Mesothelial cell of epicardium (in vitro differentiated cells): ENCODE results near the gene ACER3. TPM values are rescaled to one million over a fixed set of nuclear protein-coding genes. Genes with fewer than 3 reads are reported as not detected.

ENCODE experiments used
- DNase-seq, 2 experiments: peaks; one replicate each; pipeline ENCODE4 v3.0.0; 2021; ENCODE audit warnings: low spot score in 2 of 2; ENCODE audit not compliant: unreplicated experiment in 2 of 2
- H3K27ac Mint-ChIP-seq: 2 replicates; pipeline ENCODE4 v1.8.0; 2021; ENCODE audit warnings: mixed read lengths
- H3K27me3 Mint-ChIP-seq: 2 replicates; pipeline ENCODE4 v1.8.0; 2021; ENCODE audit warnings: low read depth, mixed read lengths
- H3K36me3 Mint-ChIP-seq: 2 replicates; pipeline ENCODE4 v1.8.0; 2021; ENCODE audit warnings: mixed read lengths
- H3K4me1 Mint-ChIP-seq: 2 replicates; pipeline ENCODE4 v1.8.0; 2021; ENCODE audit warnings: mixed read lengths
- H3K4me3 Mint-ChIP-seq: 2 replicates; pipeline ENCODE4 v1.8.0; 2021; ENCODE audit warnings: mild to moderate bottlenecking, moderate library complexity, mixed read lengths
- H3K9me3 Mint-ChIP-seq: 2 replicates; pipeline ENCODE4 v1.8.0; 2021; ENCODE audit warnings: mixed read lengths
- total RNA-seq: library from RNA; stranded (reverse); gene quantifications from 3 replicates; pipeline ENCODE4 v1.2.1, GENCODE V29; 2021
- TF ChIP-seq, protein P1 (sequence below): fragments of 200-600 bp; sonication (generic); IDR thresholded peaks from one replicate; pipeline ENCODE4 v1.5.0; 2021; ENCODE audit warnings: antibody characterized with exemption; ENCODE audit not compliant: unreplicated experiment

The ACER3 gene
- total RNA-seq, 1 donor from 2014 or later = 17.5 TPM

DNA sequence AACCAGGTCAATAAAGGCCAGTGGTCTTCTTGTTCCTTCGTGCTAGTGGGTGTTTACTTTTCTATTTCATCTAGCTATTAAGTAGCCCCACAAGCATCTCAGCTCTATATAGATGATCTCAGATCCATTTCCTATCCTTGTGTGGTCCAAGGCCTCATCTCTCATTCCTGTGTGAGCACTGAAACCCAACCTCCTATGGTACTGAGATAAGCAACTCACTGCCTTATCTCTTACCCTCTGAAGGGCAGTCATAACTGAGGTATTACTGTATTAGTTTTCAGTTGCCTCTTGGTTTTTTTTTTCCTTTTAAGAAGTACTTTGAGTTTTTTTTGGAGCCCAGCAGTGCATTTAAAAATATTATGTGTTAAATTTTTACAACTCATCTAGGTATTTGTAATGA lies 28.3 kb downstream of the ACER3 start:
- H3K27ac Mint-ChIP-seq = no peak overlapping the region
- H3K4me1 Mint-ChIP-seq = peaks cover 5% of the 10 kb centered on the region
- no peak for DNase-seq
- no peaks in the 10 kb centered on the region for H3K27me3 Mint-ChIP-seq
- no peaks in the 10 kb centered on the region for H3K36me3 Mint-ChIP-seq
- TF ChIP-seq, protein P1, sequence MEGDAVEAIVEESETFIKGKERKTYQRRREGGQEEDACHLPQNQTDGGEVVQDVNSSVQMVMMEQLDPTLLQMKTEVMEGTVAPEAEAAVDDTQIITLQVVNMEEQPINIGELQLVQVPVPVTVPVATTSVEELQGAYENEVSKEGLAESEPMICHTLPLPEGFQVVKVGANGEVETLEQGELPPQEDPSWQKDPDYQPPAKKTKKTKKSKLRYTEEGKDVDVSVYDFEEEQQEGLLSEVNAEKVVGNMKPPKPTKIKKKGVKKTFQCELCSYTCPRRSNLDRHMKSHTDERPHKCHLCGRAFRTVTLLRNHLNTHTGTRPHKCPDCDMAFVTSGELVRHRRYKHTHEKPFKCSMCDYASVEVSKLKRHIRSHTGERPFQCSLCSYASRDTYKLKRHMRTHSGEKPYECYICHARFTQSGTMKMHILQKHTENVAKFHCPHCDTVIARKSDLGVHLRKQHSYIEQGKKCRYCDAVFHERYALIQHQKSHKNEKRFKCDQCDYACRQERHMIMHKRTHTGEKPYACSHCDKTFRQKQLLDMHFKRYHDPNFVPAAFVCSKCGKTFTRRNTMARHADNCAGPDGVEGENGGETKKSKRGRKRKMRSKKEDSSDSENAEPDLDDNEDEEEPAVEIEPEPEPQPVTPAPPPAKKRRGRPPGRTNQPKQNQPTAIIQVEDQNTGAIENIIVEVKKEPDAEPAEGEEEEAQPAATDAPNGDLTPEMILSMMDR = no peak
- H3K9me3 Mint-ChIP-seq = no peaks in the 10 kb centered on the region
- no peak overlapping the region for H3K4me3 Mint-ChIP-seq

- Mint-ChIP-seq H3K4me1 (peaks cover 5% of the 10 kb centered on the region), H3K4me3 (no peak overlapping the region), H3K27ac (no peak overlapping the region), H3K27me3 (no peaks in the 10 kb centered on the region), H3K9me3 (no peaks in the 10 kb centered on the region), H3K36me3 (no peaks in the 10 kb centered on the region)
- TF ChIP-seq, protein P1 = no peak
- no peak for DNase-seq
Measured at GRCh38 chr11:76889411-76889975, 28.8 kb downstream of the ACER3 start.

DNA sequence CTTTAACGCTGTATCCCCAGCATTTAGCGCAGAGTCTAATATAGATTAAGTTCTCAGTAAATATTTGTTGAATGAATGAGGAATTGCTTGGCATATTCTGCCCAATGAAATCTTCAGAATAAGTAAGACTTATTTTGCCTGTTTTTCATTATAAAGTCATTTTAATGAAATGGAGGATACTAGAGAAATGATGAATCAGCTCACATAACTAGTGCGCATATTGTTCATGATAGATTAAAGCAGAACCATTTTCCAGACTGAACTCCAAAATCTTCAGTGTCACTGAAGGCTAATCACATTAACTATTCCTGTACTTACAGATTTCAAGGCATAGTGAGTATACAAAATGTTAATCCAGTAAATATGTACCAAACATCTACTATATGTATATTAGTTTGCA lies 29.6 kb downstream of the ACER3 start:
- no peaks in the 10 kb centered on the region for H3K27me3 Mint-ChIP-seq
- no peaks in the 10 kb centered on the region for H3K36me3 Mint-ChIP-seq
- H3K4me3 Mint-ChIP-seq = no peak overlapping the region
- TF ChIP-seq, protein P1 = no peak
- H3K4me1 Mint-ChIP-seq = peaks cover 5% of the 10 kb centered on the region
- no peaks in the 10 kb centered on the region for H3K9me3 Mint-ChIP-seq
- DNase-seq = no peak
- no peak overlapping the region for H3K27ac Mint-ChIP-seq

DNA sequence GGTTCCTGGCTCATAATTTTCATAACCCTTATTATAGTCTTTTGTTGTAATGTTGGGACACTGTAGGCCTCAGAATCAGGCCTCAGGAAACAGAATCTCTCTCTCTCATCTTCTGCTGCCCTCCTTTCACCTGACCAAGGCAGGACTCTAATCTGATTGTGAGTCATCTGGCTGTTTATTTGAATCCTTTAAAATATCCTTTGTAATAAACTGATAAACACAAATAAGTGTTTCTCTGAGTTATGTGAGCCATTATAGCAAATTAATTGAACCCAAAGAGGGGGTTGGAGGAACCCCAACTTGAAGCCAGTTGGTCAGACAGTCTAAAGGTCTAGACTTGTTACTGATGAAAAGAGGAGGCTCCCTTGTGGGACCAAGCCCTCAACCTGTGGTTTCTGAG lies 30.6 kb downstream of the ACER3 start:
- no peak overlapping the region for H3K27ac Mint-ChIP-seq

GRCh38 chr11:76891793-76892192 lies 31.1 kb downstream of the ACER3 start:
- H3K4me3 Mint-ChIP-seq = no peak overlapping the region
- no peak overlapping the region for H3K27ac Mint-ChIP-seq
- TF ChIP-seq, protein P1 = no peak
- no peaks in the 10 kb centered on the region for H3K36me3 Mint-ChIP-seq
- H3K9me3 Mint-ChIP-seq = no peaks in the 10 kb centered on the region
- no peaks in the 10 kb centered on the region for H3K27me3 Mint-ChIP-seq
- no peak for DNase-seq
- peaks cover 5% of the 10 kb centered on the region for H3K4me1 Mint-ChIP-seq

More for the DNA sequence above, 30.6 kb downstream of the ACER3 start:
- no peak overlapping the region for H3K4me3 Mint-ChIP-seq
- TF ChIP-seq, protein P1 = no peak
- H3K27me3 Mint-ChIP-seq = no peaks in the 10 kb centered on the region
- no peaks in the 10 kb centered on the region for H3K9me3 Mint-ChIP-seq
- peaks cover 5% of the 10 kb centered on the region for H3K4me1 Mint-ChIP-seq
- no peak for DNase-seq
- no peaks in the 10 kb centered on the region for H3K36me3 Mint-ChIP-seq

DNA sequence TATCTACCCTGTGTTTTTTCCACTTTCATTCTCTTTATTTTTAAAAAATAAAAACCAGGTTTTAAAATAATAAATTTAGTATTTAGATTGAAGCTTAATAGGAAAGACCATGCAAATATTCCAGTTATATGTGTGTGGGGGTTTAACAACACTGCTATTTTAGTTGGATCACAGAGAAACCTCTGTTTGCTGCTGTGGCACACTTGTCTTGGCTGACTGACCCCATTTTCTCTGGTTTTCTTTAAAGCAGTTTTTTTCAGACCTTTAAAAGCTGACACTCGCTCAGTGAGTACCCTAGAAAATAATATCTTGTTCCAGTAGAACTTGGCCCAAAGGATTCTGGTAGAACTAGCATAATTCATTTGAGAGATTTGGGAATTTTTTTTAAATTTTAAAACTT lies 31.6 kb downstream of the ACER3 start:
- Mint-ChIP-seq H3K27ac (no peak overlapping the region), H3K4me3 (no peak overlapping the region), H3K36me3 (no peaks in the 10 kb centered on the region), H3K9me3 (no peaks in the 10 kb centered on the region), H3K4me1 (peaks cover 5% of the 10 kb centered on the region), H3K27me3 (no peaks in the 10 kb centered on the region)
- TF ChIP-seq, protein P1 = no peak
- no peak for DNase-seq
